Measurements from ENCODE around the gene FGD2.

DNA sequence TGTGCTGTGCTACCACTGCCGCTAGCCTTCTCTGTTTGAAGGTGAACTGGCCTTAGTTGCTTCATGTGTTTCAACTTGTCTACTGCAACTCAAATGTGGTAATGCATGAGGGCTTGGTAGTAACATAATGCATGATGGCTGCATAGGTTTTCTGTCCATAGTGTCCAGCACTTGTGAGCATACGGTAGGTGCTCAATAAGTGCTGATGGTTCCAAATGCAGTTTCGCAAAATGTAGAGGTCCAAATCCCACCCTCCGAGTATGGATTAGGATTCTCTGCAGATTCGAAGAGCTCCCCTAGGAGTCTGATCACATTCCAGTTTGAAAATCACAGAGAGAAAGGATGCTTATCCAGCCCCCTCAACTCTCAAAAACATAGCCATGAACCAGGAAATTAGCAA is 64.2 kb downstream of the FGD2 start:
- no peak for TF ChIP-seq POLR2AphosphoS5 (IDR thresholded peaks at IDR 0.05; ENCODE audit: low read depth, low read length)
- TF ChIP-seq, protein P1, sequence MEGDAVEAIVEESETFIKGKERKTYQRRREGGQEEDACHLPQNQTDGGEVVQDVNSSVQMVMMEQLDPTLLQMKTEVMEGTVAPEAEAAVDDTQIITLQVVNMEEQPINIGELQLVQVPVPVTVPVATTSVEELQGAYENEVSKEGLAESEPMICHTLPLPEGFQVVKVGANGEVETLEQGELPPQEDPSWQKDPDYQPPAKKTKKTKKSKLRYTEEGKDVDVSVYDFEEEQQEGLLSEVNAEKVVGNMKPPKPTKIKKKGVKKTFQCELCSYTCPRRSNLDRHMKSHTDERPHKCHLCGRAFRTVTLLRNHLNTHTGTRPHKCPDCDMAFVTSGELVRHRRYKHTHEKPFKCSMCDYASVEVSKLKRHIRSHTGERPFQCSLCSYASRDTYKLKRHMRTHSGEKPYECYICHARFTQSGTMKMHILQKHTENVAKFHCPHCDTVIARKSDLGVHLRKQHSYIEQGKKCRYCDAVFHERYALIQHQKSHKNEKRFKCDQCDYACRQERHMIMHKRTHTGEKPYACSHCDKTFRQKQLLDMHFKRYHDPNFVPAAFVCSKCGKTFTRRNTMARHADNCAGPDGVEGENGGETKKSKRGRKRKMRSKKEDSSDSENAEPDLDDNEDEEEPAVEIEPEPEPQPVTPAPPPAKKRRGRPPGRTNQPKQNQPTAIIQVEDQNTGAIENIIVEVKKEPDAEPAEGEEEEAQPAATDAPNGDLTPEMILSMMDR (IDR thresholded peaks at IDR 0.05 in 2 of 3, conservative IDR thresholded peaks at IDR 0.05 in 1 of 3; ENCODE audit: borderline replicate concordance in 1 of 3, insufficient read depth in 1 of 3, low read depth in 2 of 3, low read length in 2 of 3), result no peak
- TF ChIP-seq, protein P2, sequence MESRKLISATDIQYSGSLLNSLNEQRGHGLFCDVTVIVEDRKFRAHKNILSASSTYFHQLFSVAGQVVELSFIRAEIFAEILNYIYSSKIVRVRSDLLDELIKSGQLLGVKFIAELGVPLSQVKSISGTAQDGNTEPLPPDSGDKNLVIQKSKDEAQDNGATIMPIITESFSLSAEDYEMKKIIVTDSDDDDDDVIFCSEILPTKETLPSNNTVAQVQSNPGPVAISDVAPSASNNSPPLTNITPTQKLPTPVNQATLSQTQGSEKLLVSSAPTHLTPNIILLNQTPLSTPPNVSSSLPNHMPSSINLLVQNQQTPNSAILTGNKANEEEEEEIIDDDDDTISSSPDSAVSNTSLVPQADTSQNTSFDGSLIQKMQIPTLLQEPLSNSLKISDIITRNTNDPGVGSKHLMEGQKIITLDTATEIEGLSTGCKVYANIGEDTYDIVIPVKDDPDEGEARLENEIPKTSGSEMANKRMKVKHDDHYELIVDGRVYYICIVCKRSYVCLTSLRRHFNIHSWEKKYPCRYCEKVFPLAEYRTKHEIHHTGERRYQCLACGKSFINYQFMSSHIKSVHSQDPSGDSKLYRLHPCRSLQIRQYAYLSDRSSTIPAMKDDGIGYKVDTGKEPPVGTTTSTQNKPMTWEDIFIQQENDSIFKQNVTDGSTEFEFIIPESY (IDR thresholded peaks at IDR 0.05; ENCODE audit: extremely low read depth, insufficient replicate concordance, low read length), result no peak
